GM12878 (cell line): ENCODE results near the gene SRSF7. TPM values are rescaled to one million over a fixed set of nuclear protein-coding genes. Genes with fewer than 3 reads are reported as not detected.
A peak's percentile ranks its signal among the peaks of the same experiment; 100 is the strongest.

Experiments used
- ATAC-seq: fragments of 200-7000 bp; cut with Tn5 transposase; 3 replicates; pipeline ENCODE4 v1.9.1; 2020; ENCODE audit warnings: mild to moderate bottlenecking, moderate library complexity
- BruUV-seq: library from RNA; stranded (reverse); fragments of 400-500 nt; replicated peaks from 2 replicates; lab custom pipeline; 2021; lab: Mats Ljungman, UMichigan
- CTCF ChIA-PET: fragments of 300-600 bp; sonication (Branson Sonifier 250); formaldehyde crosslinking; extraction: SDS; loops from one replicate; lab custom pipeline; 2021; ENCODE audit warnings: inconsistent platforms; lab: Yijun Ruan, JAX
- POLR2A ChIA-PET: fragments of 350-600 bp; formaldehyde crosslinking; extraction: SDS; loops from one replicate; lab custom pipeline; 2021; ENCODE audit warnings: inconsistent platforms; lab: Charles Lee
- RAD21 ChIA-PET: fragments of 300-600 bp; sonication (Branson Sonifier 250); formaldehyde crosslinking; loops from one replicate; lab custom pipeline; 2023; ENCODE audit warnings: antibody characterized with exemption; ENCODE audit not compliant: unreplicated experiment; lab: Charles Lee
- SMC1A ChIA-PET: fragments of 300-600 bp; sonication (Branson Sonifier 250); formaldehyde crosslinking; loops from one replicate; lab custom pipeline; 2023; ENCODE audit not compliant: unreplicated experiment, uncharacterized antibody; lab: Charles Lee
- DNase-seq: peaks from one replicate; pipeline ENCODE4 v3.0.0-alpha.2; 2011; ENCODE audit warnings: low read depth, low spot score
- FAIRE-seq: peaks from 3 replicates; lab custom pipeline; 2011; peaks lifted over from hg19 to GRCh38; lab: Jason Lieb, UNC
- H2AFZ ChIP-seq: 2 replicates; pipeline ENCODE4 v1.6.0; 2011; ENCODE audit warnings: low read depth, low read length, control low read depth; ENCODE audit not compliant: control insufficient read depth
- H3K27ac ChIP-seq: 2 replicates; pipeline ENCODE4 v1.5.1; 2011; ENCODE audit warnings: control low read depth; ENCODE audit not compliant: control insufficient read depth, insufficient read depth
- H3K27me3 ChIP-seq, 2 experiments: replicated peaks in 1 of 2; 2 replicates each; pipeline versions ENCODE4 v1.6.0 to v1.6.1; 2011; ENCODE audit warnings: low read length in 1 of 2; ENCODE audit not compliant: control insufficient read depth in 2 of 2, insufficient read depth in 2 of 2
- H3K36me3 ChIP-seq, 2 experiments: 2 replicates each; pipeline ENCODE4 v1.5.1; 2011; ENCODE audit warnings: low read length in 1 of 2; ENCODE audit not compliant: control insufficient read depth in 2 of 2, insufficient read depth in 2 of 2
- H3K4me1 ChIP-seq: 2 replicates; pipeline ENCODE4 v1.6.1; 2011; ENCODE audit warnings: mild to moderate bottlenecking, low read length, moderate library complexity, mixed read lengths; ENCODE audit not compliant: control insufficient read depth, insufficient read depth
- H3K4me2 ChIP-seq: 2 replicates; pipeline ENCODE4 v1.6.0; 2011; ENCODE audit warnings: control low read depth; ENCODE audit not compliant: control insufficient read depth, insufficient read depth
- H3K4me3 ChIP-seq: fragments of 200-600 bp; sonication (generic); 2 replicates; pipeline ENCODE4 v1.5.1; 2016
- H3K79me2 ChIP-seq: 2 replicates; pipeline ENCODE4 v1.6.0; 2011; ENCODE audit warnings: low read length; ENCODE audit not compliant: control insufficient read depth, insufficient read depth
- H3K9ac ChIP-seq: 2 replicates; pipeline ENCODE4 v1.8.0; 2011; ENCODE audit warnings: low read length, control low read depth, mixed read lengths; ENCODE audit not compliant: control insufficient read depth, insufficient read depth
- H3K9me3 ChIP-seq: replicated peaks from 3 replicates; pipeline ENCODE4 v1.5.1; 2011; ENCODE audit warnings: mild to moderate bottlenecking, low read length; ENCODE audit not compliant: control insufficient read depth, insufficient read depth
- H4K20me1 ChIP-seq: 2 replicates; pipeline ENCODE4 v1.6.0; 2011; ENCODE audit not compliant: control insufficient read depth, insufficient read depth
- CEBPZ ChIP-seq: fragments of 150-350 bp; IDR thresholded peaks from 2 replicates; pipeline ENCODE4 v1.6.1; 2016; ENCODE audit warnings: low read depth, low read length
- IKZF1 ChIP-seq: fragments of 450-650 bp; conservative IDR thresholded peaks from 2 replicates; pipeline ENCODE4 v1.6.1; 2017; ENCODE audit warnings: antibody characterized with exemption, mild to moderate bottlenecking
- PAX5 ChIP-seq: IDR thresholded peaks from 2 replicates; pipeline ENCODE4 v1.6.1; 2011; ENCODE audit warnings: low read depth, low read length, borderline replicate concordance
- SPI1 ChIP-seq: IDR thresholded peaks from 2 replicates; pipeline ENCODE4 v1.6.1; 2011; ENCODE audit warnings: low read depth, mild to moderate bottlenecking, low read length, moderate library complexity, borderline replicate concordance; ENCODE audit not compliant: insufficient read depth
- ZNF384 ChIP-seq: IDR thresholded peaks from 2 replicates; pipeline ENCODE4 v1.6.1; 2012; ENCODE audit warnings: low read depth, mild to moderate bottlenecking, low read length, improper control_type of control experiment, borderline replicate concordance
- WGBS: methylation state at CpG from one replicate; pipeline ENCODE4 v1.1.6; 2016; ENCODE audit warnings: low lambda C conversion rate; ENCODE audit not compliant: insufficient replicate concordance, insufficient coverage; ENCODE audit errors: missing lambda C conversion rate; 5-methylcytosine and 5-hydroxymethylcytosine counted together
- in situ Hi-C: fragments of 300-500 bp; cut with MboI; formaldehyde crosslinking; loops from 9 replicates; pipeline ENCODE4 v1.14.3; 2018; ENCODE audit warnings: mixed read lengths
- intact Hi-C: fragments of 100-400 bp; cut with micrococcal nuclease; formaldehyde crosslinking; loops from one replicate; pipeline ENCODE4 v1.14.2; 2022; ENCODE audit not compliant: unreplicated experiment
- polyA plus RNA-seq, 11 experiments: library from polyadenylated mRNA; depleted of rRNA in 4 of 11; unstranded in 6 of 11; stranded (reverse) in 5 of 11; fragments of >200 nt; fragmentation: Nextera tagmentation in 4 of 11; fragmentation: Illumina TruSeq in 1 of 11; extraction: Ambion mirVana in 4 of 11; extraction: Trizol in 1 of 11; gene quantifications; 1 replicate in 1 of 11; 2 replicates in 10 of 11; pipeline versions ENCODE4 v1.2.1 to v1.2.3, GENCODE V29; 2011 to 2016; ENCODE audit warnings: inconsistent platforms in 2 of 11, missing spikeins in 2 of 11, low read depth in 1 of 11
- total RNA-seq, 4 experiments: library from RNA; depleted of rRNA in 3 of 4; stranded (reverse); fragments of >200 nt in 3 of 4; fragmentation: Illumina TruSeq in 1 of 4; extraction: Trizol in 1 of 4; gene quantifications; 2 replicates each; pipeline versions ENCODE4 v1.2.1 to v1.2.3, GENCODE V29; 2013 to 2021

Gene SRSF7
- total and polyA plus RNA-seq, 10 of the 15 experiments (the other 5 are each of a cell fraction or from before 2014, with no cell fraction given) = 205 to 785 (median 408) TPM

- Histone ChIP-seq H3K4me1 (peaks cover 2% of the 10 kb centered on the region; the same call in 1 of the 2 replicates), H3K79me2 (no peaks in the 10 kb centered on the region), H3K36me3 (peaks cover 0 to 2% of the 10 kb centered on the region in 2 experiments; a peak in 3 of 4 replicates), H3K4me2 (no peak overlapping the region), H3K9ac (no peak overlapping the region), H3K27me3 (no peaks in the 10 kb centered on the region), H4K20me1 (no peaks in the 10 kb centered on the region), H3K4me3 (no peak overlapping the region), H2AFZ (no peak overlapping the region), H3K27ac (no peak overlapping the region), H3K9me3 (no peaks in the 10 kb centered on the region)
- ChIA-PET RAD21 (interaction anchor here (1.1 kb wide), 1 partner anchor 147 kb away, joined by 4 read pairs; no protein-coding TSS in a partner anchor), CTCF (interaction anchor here (1.3 to 18.7 kb wide), 4 partner anchors 12 to 151 kb away, joined by 4 to 370 read pairs (median 4); no protein-coding TSS in a partner anchor), POLR2A (no interaction called here), SMC1A (interaction anchor here (1.0 to 2.7 kb wide), 7 partner anchors 15 to 367 kb away, joined by 3 to 14 read pairs (median 3); no protein-coding TSS in a partner anchor)
- FAIRE-seq = no peak
- BruUV-seq = no TSS peak
- no peak for TF ChIP-seq IKZF1
- TF ChIP-seq CEBPZ = no peak
- TF ChIP-seq ZNF384 = no peak
- TF ChIP-seq SPI1 = peak; percentile 39; the same call in 1 of the 2 replicates
- no peak for TF ChIP-seq PAX5
- intact Hi-C loops = no loop called here
- WGBS = 36% methylated on average over 2 of the region's 2 CpGs
- in situ Hi-C loops = no loop called here
- no peak for DNase-seq
- ATAC-seq = no peak
Measured at GRCh38 chr2:38728694-38729093, 22.5 kb downstream of the SRSF7 start.
